HUES48 (cell line): ENCODE results near the gene DYNLT4.
"Not testable (repeated sequence)": the region's sequence is repeated elsewhere in the genome, so short reads cannot be mapped to it uniquely, and the experiment has no call there.

Experiments
- H3K27ac ChIP-seq: one replicate; pipeline ENCODE4 v1.7.0; 2013; ENCODE audit warnings: low read depth, low read length, inconsistent platforms
- H3K27me3 ChIP-seq: 2 replicates; pipeline ENCODE4 v1.6.1; 2013; ENCODE audit warnings: mild to moderate bottlenecking, low read length; ENCODE audit not compliant: control insufficient read depth, insufficient read depth
- H3K36me3 ChIP-seq: 2 replicates; pipeline ENCODE4 v1.6.1; 2013; ENCODE audit warnings: low read length; ENCODE audit not compliant: control insufficient read depth, insufficient read depth
- H3K4me1 ChIP-seq: 2 replicates; pipeline ENCODE4 v1.6.1; 2013; ENCODE audit warnings: mild to moderate bottlenecking, low read length; ENCODE audit not compliant: control insufficient read depth, insufficient read depth
- H3K4me3 ChIP-seq: 2 replicates; pipeline ENCODE4 v1.5.1; 2013; ENCODE audit warnings: mild to moderate bottlenecking, low read depth, low read length
- H3K9ac ChIP-seq: 2 replicates; pipeline ENCODE4 v1.6.1; 2013; ENCODE audit warnings: mild to moderate bottlenecking, low read depth, low read length, moderate library complexity
- H3K9me3 ChIP-seq: 2 replicates; pipeline ENCODE4 v1.6.1; 2013; ENCODE audit warnings: low read length; ENCODE audit not compliant: control insufficient read depth, insufficient read depth

The DYNLT4 gene

DNA sequence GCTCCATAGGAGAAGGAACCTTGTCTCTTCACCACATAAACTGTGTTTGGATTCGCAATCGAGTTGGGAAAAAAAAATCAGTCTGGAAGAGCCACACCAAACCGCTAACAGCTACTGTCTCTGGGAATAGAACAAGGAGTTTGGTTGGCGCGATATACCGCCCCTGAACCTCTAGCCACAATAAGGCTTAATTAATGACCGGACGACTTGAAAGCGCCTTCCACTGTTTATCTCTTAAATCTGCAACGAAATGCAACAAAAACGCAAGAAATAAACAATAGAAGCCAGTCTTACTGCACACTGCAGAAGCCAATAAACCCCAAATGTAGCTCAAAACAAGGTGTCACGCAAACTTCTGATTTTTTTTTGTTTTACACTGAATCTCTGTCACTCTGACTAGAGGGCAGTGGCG lies 12.1 kb upstream of the DYNLT4 start:
- Histone ChIP-seq H3K9ac (no peak overlapping the region), H3K27ac (peak overlapping the region; percentile 97), H3K4me3 (peak overlapping the region; percentile 36), H3K36me3 (no peaks in the 10 kb centered on the region), H3K27me3 (no peaks in the 10 kb centered on the region), H3K9me3 (no peaks in the 10 kb centered on the region), H3K4me1 (peaks cover 6% of the 10 kb centered on the region; the same call in 1 of the 2 replicates)

DNA sequence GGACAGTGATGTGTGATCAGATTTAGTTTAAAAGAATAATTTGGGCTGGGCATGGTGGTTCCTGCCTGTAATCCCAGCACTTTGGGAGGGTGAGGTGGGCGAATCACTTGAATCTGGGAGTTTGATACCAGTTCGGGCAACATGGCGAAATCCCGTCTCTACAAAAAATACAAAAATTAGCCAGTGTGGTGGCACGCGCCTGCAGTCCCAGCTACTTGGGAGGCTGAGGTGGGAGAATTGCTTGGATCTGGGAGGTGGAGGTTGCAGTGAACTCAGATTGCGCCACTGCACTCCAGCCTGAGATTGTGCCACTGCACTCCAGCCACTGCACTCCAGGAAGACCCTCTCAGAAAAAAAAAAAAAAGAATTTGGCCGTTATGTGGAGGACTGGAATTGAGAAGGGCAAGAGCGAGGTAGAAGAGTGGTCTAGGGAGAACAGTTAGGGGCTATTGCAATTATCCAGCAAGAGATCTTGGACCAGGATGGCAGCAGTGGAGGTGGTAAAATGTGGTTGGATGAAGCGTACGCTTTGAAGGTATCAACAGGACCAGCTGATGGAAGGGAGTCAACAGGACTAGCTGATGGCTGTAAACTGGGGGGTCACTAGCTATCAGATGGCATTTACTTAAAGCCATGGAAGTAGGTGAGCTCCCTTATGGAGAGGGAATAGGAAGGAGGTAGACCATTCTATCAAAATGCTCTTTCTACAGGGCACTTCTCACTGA lies 10.8 kb upstream of the DYNLT4 start:
- H3K9me3 ChIP-seq, result no peaks in the 10 kb centered on the region
- no peak overlapping the region for H3K9ac ChIP-seq
- no peak overlapping the region for H3K27ac ChIP-seq
- no peaks in the 10 kb centered on the region for H3K36me3 ChIP-seq
- peaks cover 11% of the 10 kb centered on the region; the same call in 1 of the 2 replicates for H3K4me1 ChIP-seq
- H3K27me3 ChIP-seq, result 0 out of 2 replicates have a peak, but pooled peaks cover 1% of the 10 kb centered on the region
- no peak overlapping the region for H3K4me3 ChIP-seq

DNA sequence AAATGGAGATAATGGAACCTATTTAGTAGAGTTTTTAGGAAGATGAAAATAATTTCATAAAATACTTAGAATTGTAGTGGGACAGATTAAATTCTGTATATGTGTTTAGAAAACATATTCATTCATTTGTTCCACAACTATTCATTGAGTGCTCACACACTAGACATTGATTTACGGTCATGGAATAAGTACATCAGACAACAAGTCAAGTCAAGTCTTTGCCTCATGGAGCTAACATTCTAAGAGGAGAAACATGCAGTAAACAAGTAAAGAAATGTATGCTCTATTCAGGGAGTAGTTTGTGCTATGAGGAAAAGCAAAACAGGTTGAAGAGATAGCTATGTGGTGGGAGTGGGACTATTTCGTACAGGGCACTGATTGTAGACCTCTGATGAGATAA lies 10.2 kb upstream of the DYNLT4 start:
- 0 out of 2 replicates have a peak, but pooled peaks cover 4% of the 10 kb centered on the region for H3K27me3 ChIP-seq
- H3K9ac ChIP-seq, result no peak overlapping the region
- no peaks in the 10 kb centered on the region for H3K9me3 ChIP-seq
- no peak overlapping the region for H3K4me3 ChIP-seq
- no peak overlapping the region for H3K27ac ChIP-seq
- peaks cover 12% of the 10 kb centered on the region; the same call in 1 of the 2 replicates for H3K4me1 ChIP-seq
- no peaks in the 10 kb centered on the region for H3K36me3 ChIP-seq

DNA sequence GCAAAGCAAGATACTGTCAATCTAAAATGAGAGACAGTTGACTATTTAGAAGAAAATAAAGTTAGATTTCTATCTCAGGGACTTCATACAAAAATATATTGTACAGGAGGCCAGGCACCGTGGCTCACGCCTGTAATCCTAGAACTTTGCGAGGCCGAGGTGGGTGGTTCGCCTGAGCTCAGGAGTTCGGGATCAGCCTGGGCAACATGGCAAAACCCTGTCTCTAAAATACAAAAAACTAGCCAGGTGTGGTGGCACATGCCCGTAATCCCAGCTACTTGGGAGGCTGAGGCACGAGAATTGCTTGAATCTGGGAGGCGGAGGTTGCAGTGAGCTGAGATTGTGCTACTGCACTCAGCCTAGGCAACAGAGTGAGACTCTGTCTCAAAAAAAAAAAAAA lies 8.8 kb upstream of the DYNLT4 start:
- not testable (repeated sequence) for H3K9ac ChIP-seq, H3K27ac ChIP-seq, H3K4me3 ChIP-seq, H3K9me3 ChIP-seq, H3K27me3 ChIP-seq, H3K36me3 ChIP-seq
- H3K4me1 ChIP-seq, result peaks cover 12% of the 10 kb centered on the region; the same call in 1 of the 2 replicates

DNA sequence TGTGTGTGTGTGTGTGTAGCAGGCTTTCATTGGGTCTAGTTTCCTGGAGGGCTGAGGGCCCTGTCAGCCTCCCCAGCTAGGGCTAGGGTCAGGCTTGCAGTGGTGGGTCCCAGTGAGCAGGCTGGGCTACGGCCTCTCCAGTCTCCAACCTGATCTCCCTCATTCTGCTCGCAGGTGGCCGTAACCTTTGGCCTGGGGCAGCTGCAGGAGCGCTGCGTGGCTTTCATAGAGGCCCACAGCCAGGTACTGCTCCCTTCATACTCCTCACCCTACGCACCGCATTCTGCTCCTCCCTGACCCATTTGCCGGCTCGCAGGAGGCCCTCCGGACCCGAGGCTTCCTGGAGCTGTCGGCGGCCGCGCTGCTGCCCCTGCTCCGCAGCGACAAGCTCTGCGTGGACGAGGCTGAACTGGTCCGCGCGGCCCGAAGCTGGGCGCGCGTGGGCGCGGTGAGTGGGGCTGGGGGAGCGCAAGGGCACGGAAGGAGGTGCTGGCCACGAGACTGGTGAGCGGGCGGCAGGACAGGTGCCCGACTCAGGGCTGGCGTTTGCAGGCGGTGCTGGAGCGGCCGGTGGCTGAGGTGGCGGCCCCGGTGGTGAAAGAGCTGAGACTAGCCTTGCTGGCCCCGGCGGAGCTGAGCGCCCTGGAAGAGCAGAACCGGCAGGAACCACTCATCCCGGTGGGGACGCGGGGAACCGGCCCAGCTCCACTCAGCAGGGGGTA lies 5.8 kb upstream of the DYNLT4 start:
- Histone ChIP-seq H3K9ac (no peak overlapping the region), H3K4me1 (peaks cover 26% of the 10 kb centered on the region)

DNA sequence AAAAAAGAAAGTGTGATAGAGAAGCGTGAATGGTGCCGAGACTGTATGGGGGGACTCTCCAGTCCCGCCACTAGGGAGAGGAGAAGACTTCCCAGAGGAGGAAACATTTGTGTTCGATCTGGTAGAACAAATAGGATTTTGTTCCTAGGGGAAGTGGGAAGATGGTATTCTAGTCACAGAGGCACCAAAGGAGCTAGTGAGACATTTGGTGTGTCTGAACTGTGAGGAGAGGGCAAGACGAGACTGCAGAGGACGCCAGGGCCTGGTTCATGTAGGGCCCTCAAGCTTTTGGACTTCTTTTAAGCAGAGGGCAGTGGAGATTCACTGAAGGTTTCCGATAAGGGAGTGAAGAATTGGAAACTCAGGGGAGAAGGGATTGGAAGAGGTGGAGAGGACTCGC lies 4.1 kb upstream of the DYNLT4 start:
- no peak overlapping the region for H3K9ac ChIP-seq
- 0 out of 2 replicates have a peak, but pooled peaks cover 4% of the 10 kb centered on the region for H3K27me3 ChIP-seq
- H3K4me3 ChIP-seq, result no peak overlapping the region
- no peak overlapping the region for H3K27ac ChIP-seq
- H3K9me3 ChIP-seq, result no peaks in the 10 kb centered on the region
- H3K4me1 ChIP-seq, result peaks cover 40% of the 10 kb centered on the region
- H3K36me3 ChIP-seq, result peaks cover 7% of the 10 kb centered on the region; the same call in 1 of the 2 replicates

More for the DNA sequence above, 5.8 kb upstream of the DYNLT4 start:
- Histone ChIP-seq H3K27me3 (0 out of 2 replicates have a peak, but pooled peaks cover 4% of the 10 kb centered on the region), H3K9me3 (no peaks in the 10 kb centered on the region), H3K4me3 (peak overlapping the region; percentile 59), H3K27ac (no peak overlapping the region), H3K36me3 (no peaks in the 10 kb centered on the region)

DNA sequence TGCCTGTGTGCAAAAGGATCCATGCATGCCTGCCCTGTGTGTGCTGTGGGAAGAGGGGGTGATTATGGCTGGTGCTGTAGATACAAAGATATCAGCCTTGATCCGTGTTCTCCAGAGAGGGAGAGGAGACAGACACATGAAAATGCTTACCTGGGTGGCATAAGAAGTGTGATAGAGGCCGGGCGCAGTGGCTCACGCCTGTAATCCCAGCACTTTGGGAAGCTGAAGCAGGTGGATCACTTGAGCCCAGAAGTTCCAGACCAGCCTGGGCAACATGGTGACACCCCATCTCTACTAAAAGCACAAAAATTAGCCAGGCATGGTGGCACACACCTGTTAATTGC lies 3.6 kb upstream of the DYNLT4 start:
- peaks cover 10% of the 10 kb centered on the region; the same call in 1 of the 2 replicates for H3K36me3 ChIP-seq
- not testable (repeated sequence) for H3K27ac ChIP-seq, H3K27me3 ChIP-seq, H3K9me3 ChIP-seq, H3K4me3 ChIP-seq, H3K9ac ChIP-seq
- peaks cover 40% of the 10 kb centered on the region for H3K4me1 ChIP-seq

DNA sequence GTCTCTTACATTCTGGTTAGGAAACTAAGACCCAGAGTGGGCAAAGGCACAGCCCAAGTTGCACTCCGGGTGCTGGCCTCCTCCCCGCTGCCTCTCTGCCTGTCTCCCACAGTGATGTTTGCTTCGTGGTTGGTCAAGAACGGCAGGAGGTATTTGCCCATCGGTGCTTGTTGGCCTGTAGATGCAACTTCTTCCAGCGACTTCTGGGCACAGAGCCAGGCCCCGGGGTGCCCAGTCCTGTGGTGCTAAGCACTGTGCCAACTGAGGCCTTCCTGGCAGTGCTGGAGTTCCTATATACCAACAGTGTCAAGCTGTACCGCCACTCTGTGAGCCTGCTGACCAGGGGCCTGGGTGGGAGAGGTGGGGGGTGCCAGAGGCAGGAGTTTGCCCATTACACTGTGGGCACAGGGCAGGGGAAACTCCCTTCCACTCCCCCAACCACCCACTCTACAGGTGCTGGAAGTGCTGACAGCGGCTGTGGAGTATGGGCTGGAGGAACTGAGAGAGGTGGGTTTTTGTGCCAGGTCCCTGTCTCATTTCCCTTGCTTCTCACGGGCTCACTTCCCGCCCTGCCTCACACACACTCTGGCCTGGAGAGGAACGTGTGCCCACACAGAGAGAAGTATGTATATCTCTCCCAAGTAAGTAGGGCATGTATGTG lies 3.1 kb upstream of the DYNLT4 start:
- Histone ChIP-seq H3K4me3 (no peak overlapping the region), H3K36me3 (peaks cover 13% of the 10 kb centered on the region), H3K27me3 (0 out of 2 replicates have a peak, but pooled peaks cover 4% of the 10 kb centered on the region), H3K9ac (no peak overlapping the region), H3K4me1 (peaks cover 40% of the 10 kb centered on the region), H3K9me3 (no peaks in the 10 kb centered on the region), H3K27ac (no peak overlapping the region)

DNA sequence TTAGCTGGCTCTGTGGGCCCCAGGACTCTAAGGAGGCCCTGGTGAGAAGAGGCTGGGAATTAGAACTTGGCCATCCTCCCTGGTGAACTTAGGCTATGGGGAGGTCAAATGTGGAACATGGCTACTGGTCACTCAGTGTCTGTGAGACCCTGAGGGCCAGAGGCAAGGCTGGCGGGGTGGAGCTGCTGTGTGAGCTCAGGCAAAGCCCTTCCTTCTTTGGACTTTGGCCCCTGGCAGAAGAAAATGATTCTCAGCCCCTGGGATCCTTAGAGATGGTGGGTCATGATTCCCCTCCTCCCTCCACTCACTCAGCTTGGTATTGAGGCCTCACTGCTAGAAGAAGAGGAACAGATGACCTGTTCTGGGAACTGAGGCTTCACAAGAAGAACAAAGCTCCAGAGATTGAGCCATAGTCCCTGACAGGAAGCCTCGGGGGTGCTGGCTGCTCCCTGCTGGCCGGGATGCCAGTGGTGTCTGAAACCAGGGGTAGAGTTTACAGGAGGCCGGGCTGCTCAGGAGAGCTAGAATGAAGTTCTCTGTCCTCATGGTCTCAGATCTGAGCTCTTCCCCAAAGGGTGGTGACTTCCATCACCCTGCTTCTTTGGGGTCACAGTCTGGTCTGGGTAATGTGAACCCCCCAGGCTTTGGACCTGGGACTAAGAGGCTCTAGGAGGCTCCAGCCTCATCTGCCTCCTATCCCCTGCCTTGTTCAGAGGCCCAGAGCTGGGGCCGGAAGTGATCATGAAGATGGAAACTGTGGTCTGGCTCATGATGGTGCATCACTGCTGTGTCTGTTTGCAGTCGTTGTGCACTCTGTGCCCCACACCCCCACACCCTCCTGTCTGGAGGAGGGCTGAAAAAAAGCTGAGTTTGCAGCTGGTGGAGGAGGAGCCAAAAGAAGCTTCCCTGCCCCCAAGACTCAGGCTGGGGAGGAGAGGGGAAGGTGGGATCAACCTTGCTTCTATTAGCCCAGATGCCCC lies 2.1 kb upstream of the DYNLT4 start:
- Histone ChIP-seq H3K27me3 (0 out of 2 replicates have a peak, but pooled peaks cover 4% of the 10 kb centered on the region), H3K4me1 (peaks cover 40% of the 10 kb centered on the region), H3K9me3 (no peaks in the 10 kb centered on the region), H3K4me3 (no peak overlapping the region), H3K36me3 (peaks cover 17% of the 10 kb centered on the region), H3K9ac (no peak overlapping the region), H3K27ac (peak overlapping the region; percentile 98)
